ENCODE results near the gene TMCC3. TPM values are rescaled to one million over a fixed set of nuclear protein-coding genes. Genes with fewer than 3 reads are reported as not detected.

TMCC3 gene
- total and polyA plus RNA-seq, 4 donors, result 0.81 to 2.3 (median 1.5) TPM

DNA sequence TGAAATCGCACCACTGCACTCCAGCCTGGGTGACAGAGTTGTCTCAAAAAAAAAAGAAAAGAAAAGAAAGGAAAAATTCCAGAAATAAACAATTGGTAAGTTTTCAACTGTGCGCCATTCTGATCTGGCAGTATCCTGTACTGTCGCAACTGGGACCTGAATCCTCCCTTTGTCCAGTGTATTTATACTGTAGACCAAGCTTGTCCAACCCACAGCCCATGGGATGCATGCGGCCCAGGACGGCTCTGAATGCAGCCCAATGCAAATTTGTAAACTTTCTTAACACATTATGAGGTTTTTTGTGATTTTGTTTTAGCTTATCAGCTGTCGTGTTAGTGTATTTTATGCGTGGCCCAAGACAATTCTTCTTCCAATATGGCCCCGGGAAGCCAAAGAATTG, 84.7 kb downstream of the TMCC3 start:
- H3K36me3 ChIP-seq (ENCODE audit: control insufficient read depth in 4 of 4, insufficient read depth in 3 of 4, low read depth in 1 of 4, low read length in 3 of 4), result peaks cover 0 to 4% (median under 1%) of the 10 kb centered on the region in 4 donors
- DNase-seq (ENCODE audit: low spot score), result no peak
- H3K9me3 ChIP-seq (ENCODE audit: control insufficient read depth in 4 of 4, low read length in 3 of 4), result no peaks in the 10 kb centered on the region
- H3K9ac ChIP-seq (ENCODE audit: low read depth in 1 of 2, low read length in 2 of 2), result no peak overlapping the region
- no peak overlapping the region for H3K4me3 ChIP-seq (ENCODE audit: low read depth in 1 of 3, low read length in 3 of 3)
- no peak overlapping the region for H3K27ac ChIP-seq (ENCODE audit: low read depth in 1 of 2, low read length in 2 of 2)
- 97% methylated on average over 8 of the region's 8 CpGs for WGBS
- TF ChIP-seq, protein P1, sequence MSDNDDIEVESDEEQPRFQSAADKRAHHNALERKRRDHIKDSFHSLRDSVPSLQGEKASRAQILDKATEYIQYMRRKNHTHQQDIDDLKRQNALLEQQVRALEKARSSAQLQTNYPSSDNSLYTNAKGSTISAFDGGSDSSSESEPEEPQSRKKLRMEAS (IDR thresholded peaks at IDR 0.05), result no peak
- TF ChIP-seq, protein P2, sequence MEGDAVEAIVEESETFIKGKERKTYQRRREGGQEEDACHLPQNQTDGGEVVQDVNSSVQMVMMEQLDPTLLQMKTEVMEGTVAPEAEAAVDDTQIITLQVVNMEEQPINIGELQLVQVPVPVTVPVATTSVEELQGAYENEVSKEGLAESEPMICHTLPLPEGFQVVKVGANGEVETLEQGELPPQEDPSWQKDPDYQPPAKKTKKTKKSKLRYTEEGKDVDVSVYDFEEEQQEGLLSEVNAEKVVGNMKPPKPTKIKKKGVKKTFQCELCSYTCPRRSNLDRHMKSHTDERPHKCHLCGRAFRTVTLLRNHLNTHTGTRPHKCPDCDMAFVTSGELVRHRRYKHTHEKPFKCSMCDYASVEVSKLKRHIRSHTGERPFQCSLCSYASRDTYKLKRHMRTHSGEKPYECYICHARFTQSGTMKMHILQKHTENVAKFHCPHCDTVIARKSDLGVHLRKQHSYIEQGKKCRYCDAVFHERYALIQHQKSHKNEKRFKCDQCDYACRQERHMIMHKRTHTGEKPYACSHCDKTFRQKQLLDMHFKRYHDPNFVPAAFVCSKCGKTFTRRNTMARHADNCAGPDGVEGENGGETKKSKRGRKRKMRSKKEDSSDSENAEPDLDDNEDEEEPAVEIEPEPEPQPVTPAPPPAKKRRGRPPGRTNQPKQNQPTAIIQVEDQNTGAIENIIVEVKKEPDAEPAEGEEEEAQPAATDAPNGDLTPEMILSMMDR (IDR thresholded peaks at IDR 0.05; ENCODE audit: low read depth, low read length, missing input control), result no peak
- TF ChIP-seq FOXA1 (IDR thresholded peaks at IDR 0.05) (no peak), HNF4A (conservative IDR thresholded peaks at IDR 0.05) (no peak), SP1 (IDR thresholded peaks at IDR 0.05) (no peak), EGR1 (IDR thresholded peaks at IDR 0.05; ENCODE audit: low read depth in 2 of 2) (no peak)
- peaks cover 0 to 6% (median 1%) of the 10 kb centered on the region in 4 donors for H3K4me1 ChIP-seq (ENCODE audit: control insufficient read depth in 4 of 4, insufficient read depth in 4 of 4, low read length in 3 of 4)
- H3K27me3 ChIP-seq (ENCODE audit: control insufficient read depth in 4 of 4, insufficient read depth in 4 of 4, low read length in 3 of 4), result no peaks in the 10 kb centered on the region

DNA sequence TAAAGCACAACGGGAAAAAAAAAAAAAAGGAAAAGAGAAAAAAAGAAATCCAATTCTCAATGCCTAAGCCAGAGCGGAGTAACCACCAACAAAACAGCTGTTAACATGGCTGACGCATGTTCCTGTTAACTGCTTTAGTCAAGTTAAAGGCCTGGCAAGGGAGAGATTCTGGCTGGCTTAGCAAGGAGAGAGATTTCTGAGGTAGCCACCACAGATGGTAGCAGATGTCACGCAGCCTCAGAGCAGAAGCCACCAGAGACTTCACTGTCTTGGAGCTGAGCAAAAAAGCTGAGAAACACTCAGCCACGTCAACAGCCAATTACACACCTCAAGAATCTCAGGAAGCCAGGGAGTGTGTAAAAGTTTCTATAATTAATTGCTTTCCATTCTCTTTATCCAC, 87.1 kb downstream of the TMCC3 start:
- peak; percentile 21 for DNase-seq (ENCODE audit: low spot score)
- no peaks in the 10 kb centered on the region for H3K9me3 ChIP-seq (ENCODE audit: control insufficient read depth in 4 of 4, low read length in 3 of 4)
- H3K36me3 ChIP-seq (ENCODE audit: control insufficient read depth in 4 of 4, insufficient read depth in 3 of 4, low read depth in 1 of 4, low read length in 3 of 4), result no peaks in the 10 kb centered on the region
- 92% methylated on average over 5 of the region's 5 CpGs for WGBS
- no peak overlapping the region for H3K27ac ChIP-seq (ENCODE audit: low read depth in 1 of 2, low read length in 2 of 2)
- H3K9ac ChIP-seq (ENCODE audit: low read depth in 1 of 2, low read length in 2 of 2), result no peak overlapping the region
- no peak for TF ChIP-seq SP1 (IDR thresholded peaks at IDR 0.05)
- TF ChIP-seq RXRA (IDR thresholded peaks at IDR 0.05), result no peak
- TF ChIP-seq, protein P1 (IDR thresholded peaks at IDR 0.05), result no peak
- no peak for TF ChIP-seq JUND (IDR thresholded peaks at IDR 0.05)
- TF ChIP-seq HNF4A (conservative IDR thresholded peaks at IDR 0.05), result no peak
- no peak for TF ChIP-seq GABPA (IDR thresholded peaks at IDR 0.05 in 1 of 2, conservative IDR thresholded peaks at IDR 0.05 in 1 of 2)
- no peak for TF ChIP-seq YY1 (IDR thresholded peaks at IDR 0.05)
- TF ChIP-seq FOXA2 (IDR thresholded peaks at IDR 0.05), result no peak
- TF ChIP-seq, protein P3, sequence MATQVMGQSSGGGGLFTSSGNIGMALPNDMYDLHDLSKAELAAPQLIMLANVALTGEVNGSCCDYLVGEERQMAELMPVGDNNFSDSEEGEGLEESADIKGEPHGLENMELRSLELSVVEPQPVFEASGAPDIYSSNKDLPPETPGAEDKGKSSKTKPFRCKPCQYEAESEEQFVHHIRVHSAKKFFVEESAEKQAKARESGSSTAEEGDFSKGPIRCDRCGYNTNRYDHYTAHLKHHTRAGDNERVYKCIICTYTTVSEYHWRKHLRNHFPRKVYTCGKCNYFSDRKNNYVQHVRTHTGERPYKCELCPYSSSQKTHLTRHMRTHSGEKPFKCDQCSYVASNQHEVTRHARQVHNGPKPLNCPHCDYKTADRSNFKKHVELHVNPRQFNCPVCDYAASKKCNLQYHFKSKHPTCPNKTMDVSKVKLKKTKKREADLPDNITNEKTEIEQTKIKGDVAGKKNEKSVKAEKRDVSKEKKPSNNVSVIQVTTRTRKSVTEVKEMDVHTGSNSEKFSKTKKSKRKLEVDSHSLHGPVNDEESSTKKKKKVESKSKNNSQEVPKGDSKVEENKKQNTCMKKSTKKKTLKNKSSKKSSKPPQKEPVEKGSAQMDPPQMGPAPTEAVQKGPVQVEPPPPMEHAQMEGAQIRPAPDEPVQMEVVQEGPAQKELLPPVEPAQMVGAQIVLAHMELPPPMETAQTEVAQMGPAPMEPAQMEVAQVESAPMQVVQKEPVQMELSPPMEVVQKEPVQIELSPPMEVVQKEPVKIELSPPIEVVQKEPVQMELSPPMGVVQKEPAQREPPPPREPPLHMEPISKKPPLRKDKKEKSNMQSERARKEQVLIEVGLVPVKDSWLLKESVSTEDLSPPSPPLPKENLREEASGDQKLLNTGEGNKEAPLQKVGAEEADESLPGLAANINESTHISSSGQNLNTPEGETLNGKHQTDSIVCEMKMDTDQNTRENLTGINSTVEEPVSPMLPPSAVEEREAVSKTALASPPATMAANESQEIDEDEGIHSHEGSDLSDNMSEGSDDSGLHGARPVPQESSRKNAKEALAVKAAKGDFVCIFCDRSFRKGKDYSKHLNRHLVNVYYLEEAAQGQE (IDR thresholded peaks at IDR 0.05), result no peak
- TF ChIP-seq, protein P4, sequence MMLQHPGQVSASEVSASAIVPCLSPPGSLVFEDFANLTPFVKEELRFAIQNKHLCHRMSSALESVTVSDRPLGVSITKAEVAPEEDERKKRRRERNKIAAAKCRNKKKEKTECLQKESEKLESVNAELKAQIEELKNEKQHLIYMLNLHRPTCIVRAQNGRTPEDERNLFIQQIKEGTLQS (IDR thresholded peaks at IDR 0.05), result no peak
- TF ChIP-seq EGR1 (IDR thresholded peaks at IDR 0.05; ENCODE audit: low read depth in 2 of 2), result no peak
- TF ChIP-seq, protein P2 (IDR thresholded peaks at IDR 0.05; ENCODE audit: low read depth, low read length, missing input control), result no peak
- TF ChIP-seq, protein P5, sequence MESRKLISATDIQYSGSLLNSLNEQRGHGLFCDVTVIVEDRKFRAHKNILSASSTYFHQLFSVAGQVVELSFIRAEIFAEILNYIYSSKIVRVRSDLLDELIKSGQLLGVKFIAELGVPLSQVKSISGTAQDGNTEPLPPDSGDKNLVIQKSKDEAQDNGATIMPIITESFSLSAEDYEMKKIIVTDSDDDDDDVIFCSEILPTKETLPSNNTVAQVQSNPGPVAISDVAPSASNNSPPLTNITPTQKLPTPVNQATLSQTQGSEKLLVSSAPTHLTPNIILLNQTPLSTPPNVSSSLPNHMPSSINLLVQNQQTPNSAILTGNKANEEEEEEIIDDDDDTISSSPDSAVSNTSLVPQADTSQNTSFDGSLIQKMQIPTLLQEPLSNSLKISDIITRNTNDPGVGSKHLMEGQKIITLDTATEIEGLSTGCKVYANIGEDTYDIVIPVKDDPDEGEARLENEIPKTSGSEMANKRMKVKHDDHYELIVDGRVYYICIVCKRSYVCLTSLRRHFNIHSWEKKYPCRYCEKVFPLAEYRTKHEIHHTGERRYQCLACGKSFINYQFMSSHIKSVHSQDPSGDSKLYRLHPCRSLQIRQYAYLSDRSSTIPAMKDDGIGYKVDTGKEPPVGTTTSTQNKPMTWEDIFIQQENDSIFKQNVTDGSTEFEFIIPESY (IDR thresholded peaks at IDR 0.05), result no peak
- no peak for TF ChIP-seq HNF4G (IDR thresholded peaks at IDR 0.05)
- TF ChIP-seq FOXA1 (IDR thresholded peaks at IDR 0.05), result no peak
- no peak for TF ChIP-seq NR2F2 (IDR thresholded peaks at IDR 0.05)
- TF ChIP-seq RAD21 (IDR thresholded peaks at IDR 0.05), result no peak
- no peak for TF ChIP-seq TAF1 (conservative IDR thresholded peaks at IDR 0.05)
- H3K4me1 ChIP-seq (ENCODE audit: control insufficient read depth in 4 of 4, insufficient read depth in 4 of 4, low read length in 3 of 4), result peaks cover 0 to 6% (median 1%) of the 10 kb centered on the region in 4 donors
- H3K27me3 ChIP-seq (ENCODE audit: control insufficient read depth in 4 of 4, insufficient read depth in 4 of 4, low read length in 3 of 4), result no peaks in the 10 kb centered on the region
- H3K4me3 ChIP-seq (ENCODE audit: low read depth in 1 of 3, low read length in 3 of 3), result no peak overlapping the region

Data from liver (tissue), 9 donors.